Measurements from ENCODE around the gene GSTM4.
"Not testable (repeated sequence)": the region's sequence is repeated elsewhere in the genome, so short reads cannot be mapped to it uniquely, and the experiment has no call there.

Gene GSTM4

GRCh38 chr1:109639841-109640184 is 16.1 kb upstream of the GSTM4 start:
- no peak for DNase-seq

- peak; percentile 95 for DNase-seq
Measured at GRCh38 chr1:109640285-109640865, 15.5 kb upstream of the GSTM4 start.

GRCh38 chr1:109641078-109641740 is 14.7 kb upstream of the GSTM4 start:
- no peak for DNase-seq

GRCh38 chr1:109641861-109642260 is 14.0 kb upstream of the GSTM4 start:
- DNase-seq: no peak

- no peak for DNase-seq
Measured at GRCh38 chr1:109642626-109643025, 13.3 kb upstream of the GSTM4 start.

GRCh38 chr1:109643385-109644230 is 12.3 kb upstream of the GSTM4 start:
- peak; percentile 94 for DNase-seq

- no peak for DNase-seq
Measured at GRCh38 chr1:109644670-109645069, 11.2 kb upstream of the GSTM4 start.

- no peak for DNase-seq
Measured at GRCh38 chr1:109649491-109649914, 6.4 kb upstream of the GSTM4 start.

- DNase-seq: no peak
Measured at GRCh38 chr1:109650609-109651008, 5.3 kb upstream of the GSTM4 start.

GRCh38 chr1:109652402-109652801 is 3.5 kb upstream of the GSTM4 start:
- no peak for DNase-seq

- no peak for DNase-seq
Measured at GRCh38 chr1:109653306-109653705, 2.6 kb upstream of the GSTM4 start.

- DNase-seq: no peak
Measured at GRCh38 chr1:109654519-109654918, 1.4 kb upstream of the GSTM4 start.

- DNase-seq: no peak
Measured at GRCh38 chr1:109657395-109657794, 1.5 kb downstream of the GSTM4 start.

- DNase-seq: no peak
Measured at GRCh38 chr1:109657970-109658369, 2.1 kb downstream of the GSTM4 start.

- DNase-seq: no peak
Measured at GRCh38 chr1:109658533-109659042, 2.7 kb downstream of the GSTM4 start.

- DNase-seq: no peak
Measured at GRCh38 chr1:109659145-109659544, 3.2 kb downstream of the GSTM4 start.

GRCh38 chr1:109659997-109660690 is 4.2 kb downstream of the GSTM4 start:
- no peak for DNase-seq

GRCh38 chr1:109660691-109661026 is 4.8 kb downstream of the GSTM4 start:
- DNase-seq: not testable (repeated sequence)

GRCh38 chr1:109661391-109661790 is 5.5 kb downstream of the GSTM4 start:
- no peak for DNase-seq

- DNase-seq: no peak
Measured at GRCh38 chr1:109664671-109665070, 8.8 kb downstream of the GSTM4 start.

GRCh38 chr1:109667452-109668122 is 11.7 kb downstream of the GSTM4 start, which contains the start of gene GSTM2:
GSTM2 (plus strand) TSS chr1:109668057; CDS start chr1:109668116, 59 bp downstream.
- peak; percentile 91 for DNase-seq

GRCh38 chr1:109668123-109668775 is 12.3 kb downstream of the GSTM4 start:
- no peak for DNase-seq

Data from activated CD4-positive, alpha-beta T cell treated with anti-CD3 and anti-CD28 coated beads for 48 hours (primary cell).